ENCODE data around the gene NMU. TPM values are rescaled to one million over a fixed set of nuclear protein-coding genes. Genes with fewer than 3 reads are reported as not detected.

The NMU gene
- total and polyA plus RNA-seq, 2 of the 4 experiments (the other 2 are of a cell fraction): not detected

GRCh38 chr4:55675196-55675793 lies 39.2 kb upstream of the NMU start:
- H3K4me2 ChIP-seq (ENCODE audit: low read depth, low read length): no peak overlapping the region
- ChIA-PET CTCF (no interaction called here), POLR2A (ENCODE audit: unreplicated experiment) (no interaction called here)
- H3K4me3 ChIP-seq (ENCODE audit: insufficient read depth, low read depth, low read length): no peak overlapping the region
- H3K27me3 ChIP-seq (ENCODE audit: control insufficient read depth, insufficient read depth, low read length): no peaks in the 10 kb centered on the region; the same call in 1 of the 2 replicates
- BruUV-seq (replicated peaks): no TSS peak
- no peak overlapping the region for H2BK5ac ChIP-seq (ENCODE audit: low read depth, low read length, poor library complexity, severe bottlenecking)
- no peaks in the 10 kb centered on the region for H3K4me1 ChIP-seq (ENCODE audit: control insufficient read depth, insufficient read depth, low read length)
- no peak overlapping the region for H3K27ac ChIP-seq (ENCODE audit: insufficient read depth, low read length)
- WGBS, 2 experiments (ENCODE audit: extremely low coverage in 2 of 2, insufficient read length in 1 of 2): no CpG with 5 or more reads among the region's 4 CpGs
- H2AFZ ChIP-seq (replicated peaks; ENCODE audit: low read length, poor library complexity): no peak overlapping the region
- no peak overlapping the region for H4K91ac ChIP-seq (ENCODE audit: insufficient read depth, low read depth, low read length)
- H3K4ac ChIP-seq (ENCODE audit: low read depth, low read length): no peak overlapping the region
- H2BK15ac ChIP-seq (ENCODE audit: low read depth, low read length): no peak overlapping the region
- no peak overlapping the region for H3K14ac ChIP-seq (replicated peaks; ENCODE audit: low read depth, low read length)
- no peaks in the 10 kb centered on the region for H3K36me3 ChIP-seq (ENCODE audit: control insufficient read depth, insufficient read depth, low read length)
- H2BK120ac ChIP-seq (ENCODE audit: low read depth, low read length): no peak overlapping the region
- ATAC-seq (ENCODE audit: low read depth) (no peak), DNase-seq (no peak)
- no peak overlapping the region for H3K56ac ChIP-seq (ENCODE audit: extremely low read depth, insufficient read depth, low read length)
- H3K23ac ChIP-seq (ENCODE audit: low read depth, low read length): no peak overlapping the region
- no peak overlapping the region for H3K9ac ChIP-seq (ENCODE audit: low read depth, low read length)
- no peak overlapping the region for H4K5ac ChIP-seq (ENCODE audit: low read depth, low read length)
- H2AK5ac ChIP-seq (ENCODE audit: low read depth, low read length): no peak overlapping the region
- no peaks in the 10 kb centered on the region for H4K20me1 ChIP-seq (ENCODE audit: insufficient read depth, low read length)
- H3K79me1 ChIP-seq (ENCODE audit: low read depth in 1 of 2, low read length in 2 of 2): no peaks in the 10 kb centered on the region
- H2AK9ac ChIP-seq (replicated peaks; ENCODE audit: low read depth, low read length, poor library complexity): no peak overlapping the region
- no peak overlapping the region for H3K18ac ChIP-seq (ENCODE audit: low read depth, low read length)
- dilution Hi-C loops (cut with HindIII; ENCODE audit: low sequenced_read_pairs, unreplicated experiment): no loop called here
- in situ Hi-C loops (cut with MboI; ENCODE audit: low sequenced_read_pairs): no loop called here
- TF ChIP-seq MAZ (IDR thresholded peaks at IDR 0.05; ENCODE audit: borderline replicate concordance, low read depth, low read length) (no peak), FOS (IDR thresholded peaks at IDR 0.05; ENCODE audit: low read depth, low read length) (no peak), POLR2A (IDR thresholded peaks at IDR 0.05; ENCODE audit: low read depth, low read length) (no peak), SMC3 (IDR thresholded peaks at IDR 0.05; ENCODE audit: low read depth, low read length) (no peak), MXI1 (IDR thresholded peaks at IDR 0.05; ENCODE audit: borderline replicate concordance, low read depth, low read length) (no peak), ELK1 (IDR thresholded peaks at IDR 0.05; ENCODE audit: borderline replicate concordance, low read depth, low read length) (no peak), CEBPB (IDR thresholded peaks at IDR 0.05; ENCODE audit: low read depth, low read length) (no peak), RFX5 (IDR thresholded peaks at IDR 0.05; ENCODE audit: low read depth, low read length) (no peak), RCOR1 (IDR thresholded peaks at IDR 0.05; ENCODE audit: insufficient replicate concordance, low read length) (no peak), CTCF (conservative IDR thresholded peaks at IDR 0.05; ENCODE audit: low read depth, low read length) (no peak), RAD21 (IDR thresholded peaks at IDR 0.05; ENCODE audit: low read length) (no peak), NFE2L2 (IDR thresholded peaks at IDR 0.05; ENCODE audit: low read depth, low read length) (no peak)
- no peaks in the 10 kb centered on the region for H3K9me1 ChIP-seq (ENCODE audit: insufficient read depth, low read length)
- no peak overlapping the region for H4K8ac ChIP-seq (ENCODE audit: low read depth in 2 of 2, low read length in 2 of 2)
- intact Hi-C loops (cut with micrococcal nuclease): no loop called here
- H2BK20ac ChIP-seq (ENCODE audit: low read depth, low read length): no peak overlapping the region
- no peaks in the 10 kb centered on the region for H3K9me3 ChIP-seq (ENCODE audit: control insufficient read depth, insufficient read depth, low read length)
